Sigmoid colon (tissue), 4 donors: Measurements from ENCODE around the gene VWA3B.

Source experiments
- EP300 ChIP-seq, 4 donors: sonication (generic); formaldehyde crosslinking; IDR thresholded peaks; one replicate each; pipeline ENCODE4 v1.6.1; 2017; ENCODE audit warnings: antibody characterized with exemption in 4 of 4
- POLR2A ChIP-seq, 2 donors: fragments of 450-650 bp; IDR thresholded peaks; one replicate each; pipeline ENCODE4 v1.6.1; 2016; ENCODE audit warnings: antibody characterized with exemption in 2 of 2, mild to moderate bottlenecking in 2 of 2, moderate library complexity in 2 of 2
- POLR2AphosphoS5 ChIP-seq, 4 donors: sonication (generic); formaldehyde crosslinking; IDR thresholded peaks; one replicate each; pipeline ENCODE4 v1.6.1; 2017; ENCODE audit warnings: antibody characterized with exemption in 4 of 4
- TF ChIP-seq, protein P1 (sequence below), 4 experiments: fragments of 450-650 bp in 3 of 4; fragments of 200-600 bp in 1 of 4; IDR thresholded peaks; one replicate each; pipeline ENCODE4 v1.5.1; 2016 to 2019; ENCODE audit warnings: antibody characterized with exemption in 4 of 4, mild to moderate bottlenecking in 3 of 4, moderate library complexity in 2 of 4

- no peak for TF ChIP-seq POLR2A (IDR thresholded peaks at IDR 0.05)
- TF ChIP-seq, protein P1, sequence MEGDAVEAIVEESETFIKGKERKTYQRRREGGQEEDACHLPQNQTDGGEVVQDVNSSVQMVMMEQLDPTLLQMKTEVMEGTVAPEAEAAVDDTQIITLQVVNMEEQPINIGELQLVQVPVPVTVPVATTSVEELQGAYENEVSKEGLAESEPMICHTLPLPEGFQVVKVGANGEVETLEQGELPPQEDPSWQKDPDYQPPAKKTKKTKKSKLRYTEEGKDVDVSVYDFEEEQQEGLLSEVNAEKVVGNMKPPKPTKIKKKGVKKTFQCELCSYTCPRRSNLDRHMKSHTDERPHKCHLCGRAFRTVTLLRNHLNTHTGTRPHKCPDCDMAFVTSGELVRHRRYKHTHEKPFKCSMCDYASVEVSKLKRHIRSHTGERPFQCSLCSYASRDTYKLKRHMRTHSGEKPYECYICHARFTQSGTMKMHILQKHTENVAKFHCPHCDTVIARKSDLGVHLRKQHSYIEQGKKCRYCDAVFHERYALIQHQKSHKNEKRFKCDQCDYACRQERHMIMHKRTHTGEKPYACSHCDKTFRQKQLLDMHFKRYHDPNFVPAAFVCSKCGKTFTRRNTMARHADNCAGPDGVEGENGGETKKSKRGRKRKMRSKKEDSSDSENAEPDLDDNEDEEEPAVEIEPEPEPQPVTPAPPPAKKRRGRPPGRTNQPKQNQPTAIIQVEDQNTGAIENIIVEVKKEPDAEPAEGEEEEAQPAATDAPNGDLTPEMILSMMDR (IDR thresholded peaks at IDR 0.05) = no peak
- no peak for TF ChIP-seq POLR2AphosphoS5 (IDR thresholded peaks at IDR 0.05)
- no peak for TF ChIP-seq EP300 (IDR thresholded peaks at IDR 0.05)
Observed at GRCh38 chr2:98245491-98245890, 158.5 kb downstream of the VWA3B start.
